BE2C (cell line): ENCODE data around the gene SLC25A22.

Experiments used
- DNase-seq: peaks from one replicate; pipeline ENCODE4 v3.0.0-alpha.2; 2020
- H3K27me3 ChIP-seq: fragments of 250-450 bp; sonication (Bioruptor Pico); 2 replicates; pipeline ENCODE4 v1.5.1; 2020; ENCODE audit warnings: mild to moderate bottlenecking
- H3K36me3 ChIP-seq: fragments of 250-450 bp; sonication (Bioruptor Pico); 2 replicates; pipeline ENCODE4 v1.5.1; 2020; ENCODE audit warnings: mild to moderate bottlenecking
- H3K4me1 ChIP-seq: fragments of 250-450 bp; sonication (Bioruptor Pico); 2 replicates; pipeline ENCODE4 v1.5.1; 2020
- H3K4me3 ChIP-seq: 2 replicates; pipeline ENCODE4 v1.5.1; 2011; ENCODE audit warnings: low read depth, low read length
- H3K9me3 ChIP-seq: fragments of 250-450 bp; sonication (Bioruptor Pico); 2 replicates; pipeline ENCODE4 v1.5.1; 2020
- TF ChIP-seq, protein P1 (sequence below): IDR thresholded peaks from 2 replicates; pipeline ENCODE4 v1.5.1; 2012; ENCODE audit warnings: mild to moderate bottlenecking, low read depth, low read length

SLC25A22 gene

DNA sequence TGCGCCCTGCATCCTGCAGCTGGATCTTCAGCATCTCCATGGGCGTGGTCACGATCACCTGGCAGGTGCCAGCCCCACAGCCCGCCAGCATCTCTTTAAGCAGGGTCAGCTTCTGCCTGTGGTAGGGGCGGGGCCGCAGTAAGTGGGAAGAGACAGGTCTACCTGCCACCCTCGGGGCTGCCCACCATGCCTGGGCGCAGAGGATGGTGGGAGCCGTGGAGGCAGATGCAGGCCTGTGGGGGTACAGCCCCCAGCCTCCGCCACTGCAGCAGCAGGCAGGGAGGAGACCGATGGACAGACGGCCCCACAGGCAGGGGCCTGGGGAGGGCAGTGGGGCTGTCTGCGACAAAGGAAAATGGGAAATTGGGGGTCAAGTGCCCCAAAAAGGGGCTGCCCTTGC lies 5.2 kb downstream of the SLC25A22 start:
- DNase-seq: no peak
- TF ChIP-seq, protein P1, sequence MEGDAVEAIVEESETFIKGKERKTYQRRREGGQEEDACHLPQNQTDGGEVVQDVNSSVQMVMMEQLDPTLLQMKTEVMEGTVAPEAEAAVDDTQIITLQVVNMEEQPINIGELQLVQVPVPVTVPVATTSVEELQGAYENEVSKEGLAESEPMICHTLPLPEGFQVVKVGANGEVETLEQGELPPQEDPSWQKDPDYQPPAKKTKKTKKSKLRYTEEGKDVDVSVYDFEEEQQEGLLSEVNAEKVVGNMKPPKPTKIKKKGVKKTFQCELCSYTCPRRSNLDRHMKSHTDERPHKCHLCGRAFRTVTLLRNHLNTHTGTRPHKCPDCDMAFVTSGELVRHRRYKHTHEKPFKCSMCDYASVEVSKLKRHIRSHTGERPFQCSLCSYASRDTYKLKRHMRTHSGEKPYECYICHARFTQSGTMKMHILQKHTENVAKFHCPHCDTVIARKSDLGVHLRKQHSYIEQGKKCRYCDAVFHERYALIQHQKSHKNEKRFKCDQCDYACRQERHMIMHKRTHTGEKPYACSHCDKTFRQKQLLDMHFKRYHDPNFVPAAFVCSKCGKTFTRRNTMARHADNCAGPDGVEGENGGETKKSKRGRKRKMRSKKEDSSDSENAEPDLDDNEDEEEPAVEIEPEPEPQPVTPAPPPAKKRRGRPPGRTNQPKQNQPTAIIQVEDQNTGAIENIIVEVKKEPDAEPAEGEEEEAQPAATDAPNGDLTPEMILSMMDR: no peak
- H3K9me3 ChIP-seq: no peaks in the 10 kb centered on the region
- H3K36me3 ChIP-seq: peaks cover 7% of the 10 kb centered on the region; the same call in 1 of the 2 replicates
- peaks cover 5% of the 10 kb centered on the region; the same call in 1 of the 2 replicates for H3K4me1 ChIP-seq
- no peak overlapping the region for H3K4me3 ChIP-seq
- H3K27me3 ChIP-seq: no peaks in the 10 kb centered on the region

GRCh38 chr11:792535-792821 lies 5.6 kb downstream of the SLC25A22 start:
- no peak for DNase-seq
- peaks cover 5% of the 10 kb centered on the region; the same call in 1 of the 2 replicates for H3K4me1 ChIP-seq
- no peaks in the 10 kb centered on the region for H3K27me3 ChIP-seq
- TF ChIP-seq, protein P1: no peak
- no peaks in the 10 kb centered on the region for H3K9me3 ChIP-seq
- H3K36me3 ChIP-seq: peaks cover 7% of the 10 kb centered on the region; the same call in 1 of the 2 replicates
- no peak overlapping the region for H3K4me3 ChIP-seq

- H3K9me3 ChIP-seq: no peaks in the 10 kb centered on the region
- H3K27me3 ChIP-seq: no peaks in the 10 kb centered on the region
- TF ChIP-seq, protein P1: no peak
- no peak overlapping the region for H3K4me3 ChIP-seq
- peaks cover 5% of the 10 kb centered on the region; the same call in 1 of the 2 replicates for H3K4me1 ChIP-seq
- peaks cover 7% of the 10 kb centered on the region; the same call in 1 of the 2 replicates for H3K36me3 ChIP-seq
- DNase-seq: no peak
Measured at GRCh38 chr11:791658-792534, 6.2 kb downstream of the SLC25A22 start.

DNA sequence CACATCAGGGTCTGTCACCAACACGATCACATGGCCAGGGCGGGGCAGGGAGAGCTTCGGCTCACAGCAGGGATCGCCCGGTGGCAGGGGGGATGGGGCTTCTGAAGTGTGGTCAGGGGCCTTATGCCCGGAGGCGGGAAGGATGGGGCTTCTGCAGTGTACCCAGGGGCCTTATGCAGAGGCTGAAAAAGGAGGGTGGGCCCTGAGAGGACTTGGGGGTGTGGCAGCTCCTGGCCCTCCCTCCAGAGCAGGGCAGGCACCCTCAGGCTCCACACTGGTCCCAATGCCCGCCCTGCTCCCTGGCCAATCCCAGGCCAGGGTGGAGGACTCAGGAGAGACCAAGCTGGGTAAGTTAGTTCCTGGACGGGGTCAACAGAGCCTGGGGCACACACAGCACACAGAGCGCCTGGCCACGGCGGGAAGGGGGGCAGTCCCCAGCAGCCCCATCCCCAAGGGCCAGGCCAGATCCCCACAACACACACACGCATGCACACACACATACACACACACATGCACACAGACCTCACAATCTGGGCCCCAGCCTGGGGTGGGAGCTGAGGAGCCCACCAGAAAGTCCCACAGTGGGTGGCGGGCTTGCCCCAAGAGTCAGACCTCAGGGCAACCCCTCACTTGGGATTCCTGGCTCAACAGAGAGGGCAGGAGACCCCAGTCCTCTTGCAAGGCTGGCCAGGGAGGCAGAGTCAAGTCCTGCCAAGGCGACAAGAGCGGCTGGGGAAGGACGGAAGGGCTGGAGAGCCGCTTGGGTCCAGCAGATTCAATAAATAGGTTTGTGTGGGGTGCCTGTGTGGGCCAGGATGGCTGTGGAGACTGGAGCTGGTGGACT lies 7.1 kb downstream of the SLC25A22 start:
- Histone ChIP-seq H3K27me3 (no peaks in the 10 kb centered on the region), H3K4me1 (no peaks in the 10 kb centered on the region), H3K9me3 (no peaks in the 10 kb centered on the region), H3K4me3 (no peak overlapping the region), H3K36me3 (peaks cover 7% of the 10 kb centered on the region; the same call in 1 of the 2 replicates)
- TF ChIP-seq, protein P1: no peak
- DNase-seq: peak; percentile 42

GRCh38 chr11:789943-790342 lies 8.1 kb downstream of the SLC25A22 start, which contains the start of gene CEND1:
Gene CEND1 (minus strand): TSS chr11:790090. CDS start chr11:788576, 1,514 bp downstream.
- Histone ChIP-seq H3K27me3 (no peaks in the 10 kb centered on the region), H3K4me1 (no peaks in the 10 kb centered on the region), H3K9me3 (no peaks in the 10 kb centered on the region), H3K36me3 (peaks cover 7% of the 10 kb centered on the region; the same call in 1 of the 2 replicates), H3K4me3 (peak within 1 kb of the TSS; percentile 58)
- TF ChIP-seq, protein P1: no peak
- DNase-seq: peak; percentile 67
